ENCODE measurements around the gene DENND4C. TPM values are rescaled to one million over a fixed set of nuclear protein-coding genes. Genes with fewer than 3 reads are reported as not detected.

The DENND4C gene
- total RNA-seq, 1 donor from 2014 or later, result 41.5 TPM

GRCh38 chr9:19269582-19269981 is 39.1 kb downstream of the DENND4C start:
- Histone ChIP-seq H3K4me1 (no peaks in the 10 kb centered on the region), H3K27ac (no peak overlapping the region), H3K27me3 (no peaks in the 10 kb centered on the region), H3K4me3 (no peak overlapping the region), H3K9me3 (peaks cover 0 to 5% of the 10 kb centered on the region in 2 donors), H3K36me3 (no peaks in the 10 kb centered on the region)
- no peak for TF ChIP-seq CTCF (IDR thresholded peaks at IDR 0.05)
- intact Hi-C loops (cut with DNase I), result no loop called here
- no peak for DNase-seq (ENCODE audit: low spot score in 2 of 2)

GRCh38 chr9:19270421-19270949 is 40.0 kb downstream of the DENND4C start:
- Histone ChIP-seq H3K9me3 (peaks cover 0 to 5% of the 10 kb centered on the region in 2 donors), H3K4me1 (no peaks in the 10 kb centered on the region), H3K27ac (no peak overlapping the region), H3K36me3 (no peaks in the 10 kb centered on the region), H3K27me3 (no peaks in the 10 kb centered on the region), H3K4me3 (no peak overlapping the region)
- no peak for TF ChIP-seq CTCF (IDR thresholded peaks at IDR 0.05)
- no peak for DNase-seq (ENCODE audit: low spot score in 2 of 2)
- intact Hi-C loops (cut with DNase I), result no loop called here

GRCh38 chr9:19271081-19271480 is 40.6 kb downstream of the DENND4C start:
- no peaks in the 10 kb centered on the region for H3K27me3 ChIP-seq
- intact Hi-C loops (cut with DNase I), result no loop called here
- no peak for DNase-seq (ENCODE audit: low spot score in 2 of 2)
- TF ChIP-seq CTCF (IDR thresholded peaks at IDR 0.05), result no peak
- H3K36me3 ChIP-seq, result no peaks in the 10 kb centered on the region
- no peak overlapping the region for H3K27ac ChIP-seq
- H3K4me1 ChIP-seq, result no peaks in the 10 kb centered on the region
- H3K9me3 ChIP-seq, result peaks cover 0 to 5% of the 10 kb centered on the region in 2 donors
- no peak overlapping the region for H3K4me3 ChIP-seq

GRCh38 chr9:19281801-19282200 is 51.3 kb downstream of the DENND4C start:
- Histone ChIP-seq H3K27ac (no peak overlapping the region), H3K27me3 (no peaks in the 10 kb centered on the region), H3K4me3 (no peak overlapping the region), H3K36me3 (no peaks in the 10 kb centered on the region), H3K4me1 (peaks cover 0 to 3% of the 10 kb centered on the region in 2 donors), H3K9me3 (no peaks in the 10 kb centered on the region)
- TF ChIP-seq CTCF (IDR thresholded peaks at IDR 0.05), result no peak
- DNase-seq (ENCODE audit: low spot score in 2 of 2), result no peak
- intact Hi-C loops (cut with DNase I), result loop anchor here (10.0 kb wide), 1 partner anchor 47 kb away; the partner anchor contains the start of gene DENND4C

- peaks cover 0 to 3% of the 10 kb centered on the region in 2 donors for H3K4me1 ChIP-seq
- no peak for TF ChIP-seq CTCF (IDR thresholded peaks at IDR 0.05)
Observed at GRCh38 chr9:19283072-19283710, 52.7 kb downstream of the DENND4C start.

More at GRCh38 chr9:19283072-19283710, 52.7 kb downstream of the DENND4C start:
- Histone ChIP-seq H3K4me3 (no peak overlapping the region), H3K9me3 (no peaks in the 10 kb centered on the region), H3K27ac (no peak overlapping the region), H3K36me3 (peaks cover 3 to 4% of the 10 kb centered on the region in 2 donors), H3K27me3 (no peaks in the 10 kb centered on the region)
- no peak for DNase-seq (ENCODE audit: low spot score in 2 of 2)
- intact Hi-C loops (cut with DNase I), result loop anchor here (10.0 kb wide), 1 partner anchor 48 kb away; the partner anchor contains the start of gene DENND4C

All from ascending aorta (tissue), 2 donors.